HCT116 (cell line): ENCODE data around the gene PXMP4. TPM values are rescaled to one million over a fixed set of nuclear protein-coding genes. Genes with fewer than 3 reads are reported as not detected.
"Not testable (repeated sequence)": the region's sequence is repeated elsewhere in the genome, so short reads cannot be mapped to it uniquely, and the experiment has no call there.

Experiments used
- ATAC-seq: fragments of 200-7000 bp; cut with Tn5 transposase; 2 replicates; pipeline ENCODE4 v1.9.1; 2020; ENCODE audit warnings: mild to moderate bottlenecking, moderate library complexity
- BruUV-seq: library from RNA; stranded (reverse); fragments of 400-500 nt; replicated peaks from 2 replicates; lab custom pipeline; 2021; lab: Mats Ljungman, UMichigan
- CTCF ChIA-PET: fragments of 300-600 bp; sonication (Branson Sonifier 250); formaldehyde crosslinking; loops from one replicate; lab custom pipeline; 2021; ENCODE audit warnings: antibody characterized with exemption; lab: Charles Lee
- POLR2A ChIA-PET: fragments of 300-600, 350-600 bp; sonication (Branson Sonifier 250); formaldehyde crosslinking; loops from one replicate; lab custom pipeline; 2021; ENCODE audit warnings: antibody characterized with exemption; lab: Charles Lee
- RAD21 ChIA-PET, 2 experiments: fragments of 300-600 bp; sonication (Branson Sonifier 250); formaldehyde crosslinking; loops; one replicate each; lab custom pipeline; 2023; ENCODE audit warnings: low total read pairs in 2 of 2; ENCODE audit not compliant: uncharacterized antibody in 2 of 2, unreplicated experiment in 2 of 2, low non-redundant PET in 1 of 2; lab: Charles Lee
- DNase-seq: peaks from one replicate; pipeline ENCODE4 v3.0.0-alpha.2; 2010; ENCODE audit warnings: low read depth, low spot score
- H2AFZ ChIP-seq: fragments of 200-600 bp; shearing (Covaris generic), sonication (generic); 2 replicates; pipeline ENCODE4 v1.6.1; 2017; ENCODE audit warnings: low read depth, mixed run types, mixed read lengths, antibody characterized with exemption, low read length; ENCODE audit not compliant: poor library complexity, severe bottlenecking
- H3K27ac ChIP-seq: 2 replicates; pipeline ENCODE4 v1.5.1; 2012; ENCODE audit warnings: low read depth, low read length
- H3K27me3 ChIP-seq: fragments of 200-600 bp; sonication (generic); 2 replicates; pipeline ENCODE4 v1.6.1; 2016; ENCODE audit warnings: mixed run types, low read length, mixed read lengths; ENCODE audit not compliant: insufficient read depth
- H3K36me3 ChIP-seq, 2 experiments: fragments of 200-500 bp in 1 of 2; fragments of 200-600 bp in 1 of 2; sonication (Bioruptor generic) in 1 of 2; sonication (generic) in 1 of 2; 2 replicates each; pipeline versions ENCODE4 v1.5.1 to v1.6.1; 2014 to 2016; ENCODE audit warnings: low read length in 2 of 2, inconsistent platforms in 1 of 2, mixed read lengths in 1 of 2, mixed run types in 1 of 2; ENCODE audit not compliant: insufficient read depth in 2 of 2, control insufficient read depth in 1 of 2
- H3K4me1 ChIP-seq, 2 experiments: fragments of 200-600 bp in 1 of 2; sonication (generic) in 1 of 2; 2 replicates each; pipeline versions ENCODE4 v1.5.1 to v1.6.1; 2012 to 2017; ENCODE audit warnings: low read length in 2 of 2, inconsistent platforms in 1 of 2, mild to moderate bottlenecking in 1 of 2, mixed read lengths in 1 of 2, mixed run types in 1 of 2, moderate library complexity in 1 of 2; ENCODE audit not compliant: insufficient read depth in 2 of 2, control insufficient read depth in 1 of 2
- H3K4me2 ChIP-seq: fragments of 200-600 bp; sonication (generic); 2 replicates; pipeline ENCODE4 v1.6.1; 2017; ENCODE audit warnings: mixed run types, low read length, mixed read lengths
- H3K4me3 ChIP-seq, 2 experiments: fragments of 200-600 bp in 1 of 2; sonication (generic) in 1 of 2; replicated peaks in 1 of 2; 2 replicates each; pipeline ENCODE4 v1.5.1; 2011 to 2016; ENCODE audit warnings: low read length in 2 of 2, control low read depth in 1 of 2, low read depth in 1 of 2, mild to moderate bottlenecking in 1 of 2, mixed read lengths in 1 of 2, mixed run types in 1 of 2
- H3K79me2 ChIP-seq: fragments of 200-600 bp; sonication (generic); 2 replicates; pipeline ENCODE4 v1.6.1; 2017; ENCODE audit warnings: mild to moderate bottlenecking, mixed run types, low read length, moderate library complexity, mixed read lengths; ENCODE audit not compliant: insufficient read depth
- H3K9ac ChIP-seq: fragments of 200-600 bp; sonication (generic); 2 replicates; pipeline ENCODE4 v1.6.1; 2016; ENCODE audit warnings: low read length, mixed read lengths
- H3K9me2 ChIP-seq: fragments of 200-600 bp; sonication (generic), shearing (Covaris generic); 2 replicates; pipeline ENCODE4 v1.6.1; 2017; ENCODE audit warnings: mixed run types, mild to moderate bottlenecking, moderate library complexity; ENCODE audit not compliant: insufficient read depth
- H3K9me3 ChIP-seq, 2 experiments: fragments of 200-500 bp in 1 of 2; fragments of 200-600 bp in 1 of 2; sonication (Bioruptor generic) in 1 of 2; sonication (generic) in 1 of 2; 2 replicates each; pipeline ENCODE4 v1.6.1; 2014 to 2017; ENCODE audit warnings: low read length in 2 of 2, mixed read lengths in 2 of 2, inconsistent platforms in 1 of 2, low read depth in 1 of 2, mild to moderate bottlenecking in 1 of 2, mixed run types in 1 of 2, moderate library complexity in 1 of 2; ENCODE audit not compliant: control insufficient read depth in 1 of 2, insufficient read depth in 1 of 2
- H4K20me1 ChIP-seq: fragments of 200-600 bp; sonication (generic), shearing (Covaris generic); 2 replicates; pipeline ENCODE4 v1.6.1; 2017; ENCODE audit warnings: mixed run types, mild to moderate bottlenecking, moderate library complexity; ENCODE audit not compliant: insufficient read depth
- EGR1 ChIP-seq: IDR thresholded peaks from 2 replicates; pipeline ENCODE4 v1.6.1; 2012; ENCODE audit warnings: low read depth
- ELF1 ChIP-seq: IDR thresholded peaks from 2 replicates; pipeline ENCODE4 v1.6.1; 2012; ENCODE audit warnings: low read depth, borderline replicate concordance
- JUND ChIP-seq: IDR thresholded peaks from 2 replicates; pipeline ENCODE4 v1.6.1; 2012
- POLR2A ChIP-seq: IDR thresholded peaks from 2 replicates; pipeline ENCODE4 v1.7.0; 2011; ENCODE audit warnings: borderline replicate concordance; ENCODE audit not compliant: insufficient read depth, insufficient read length; ENCODE audit errors: extremely low read depth
- POLR2AphosphoS5 ChIP-seq: IDR thresholded peaks from 2 replicates; pipeline ENCODE4 v1.6.1; 2011; ENCODE audit warnings: mild to moderate bottlenecking, low read depth, low read length, moderate library complexity
- RAD21 ChIP-seq: IDR thresholded peaks from 2 replicates; pipeline ENCODE4 v1.6.1; 2012; ENCODE audit warnings: low read depth, mild to moderate bottlenecking
- SP1 ChIP-seq: IDR thresholded peaks from 2 replicates; pipeline ENCODE4 v1.6.1; 2012; ENCODE audit warnings: low read depth
- TCF7L2 ChIP-seq: IDR thresholded peaks from 2 replicates; pipeline ENCODE4 v1.7.0; 2011; ENCODE audit warnings: borderline replicate concordance, inconsistent platforms; ENCODE audit not compliant: insufficient read depth, insufficient read length; ENCODE audit errors: extremely low read depth
- YY1 ChIP-seq: IDR thresholded peaks from 2 replicates; pipeline ENCODE4 v1.6.1; 2011; ENCODE audit warnings: low read length, low read depth, moderate library complexity, mild to moderate bottlenecking; ENCODE audit not compliant: insufficient replicate concordance; ENCODE audit errors: extremely low read depth
- intact Hi-C: fragments of 100-400 bp; cut with micrococcal nuclease; formaldehyde crosslinking; loops from 2 replicates; pipeline ENCODE4 v1.10.0; 2022
- total RNA-seq: library from RNA; stranded (reverse); gene quantifications from one replicate; pipeline ENCODE4 v1.2.1, GENCODE V29; 2021; ENCODE audit not compliant: unreplicated experiment
- TF ChIP-seq, protein P1 (sequence below): IDR thresholded peaks from 2 replicates; pipeline ENCODE4 v1.6.1; 2011; ENCODE audit warnings: mild to moderate bottlenecking, low read length, moderate library complexity; ENCODE audit not compliant: insufficient replicate concordance; ENCODE audit errors: extremely low read depth
- TF ChIP-seq, protein P2 (sequence below): IDR thresholded peaks from 2 replicates; pipeline ENCODE4 v1.6.1; 2012; ENCODE audit warnings: low read depth
- TF ChIP-seq, protein P3 (sequence below): IDR thresholded peaks from 2 replicates; pipeline ENCODE4 v1.6.1; 2012

The PXMP4 gene
- total RNA-seq, 1 experiment from 2014 or later, result 9.6 TPM

DNA sequence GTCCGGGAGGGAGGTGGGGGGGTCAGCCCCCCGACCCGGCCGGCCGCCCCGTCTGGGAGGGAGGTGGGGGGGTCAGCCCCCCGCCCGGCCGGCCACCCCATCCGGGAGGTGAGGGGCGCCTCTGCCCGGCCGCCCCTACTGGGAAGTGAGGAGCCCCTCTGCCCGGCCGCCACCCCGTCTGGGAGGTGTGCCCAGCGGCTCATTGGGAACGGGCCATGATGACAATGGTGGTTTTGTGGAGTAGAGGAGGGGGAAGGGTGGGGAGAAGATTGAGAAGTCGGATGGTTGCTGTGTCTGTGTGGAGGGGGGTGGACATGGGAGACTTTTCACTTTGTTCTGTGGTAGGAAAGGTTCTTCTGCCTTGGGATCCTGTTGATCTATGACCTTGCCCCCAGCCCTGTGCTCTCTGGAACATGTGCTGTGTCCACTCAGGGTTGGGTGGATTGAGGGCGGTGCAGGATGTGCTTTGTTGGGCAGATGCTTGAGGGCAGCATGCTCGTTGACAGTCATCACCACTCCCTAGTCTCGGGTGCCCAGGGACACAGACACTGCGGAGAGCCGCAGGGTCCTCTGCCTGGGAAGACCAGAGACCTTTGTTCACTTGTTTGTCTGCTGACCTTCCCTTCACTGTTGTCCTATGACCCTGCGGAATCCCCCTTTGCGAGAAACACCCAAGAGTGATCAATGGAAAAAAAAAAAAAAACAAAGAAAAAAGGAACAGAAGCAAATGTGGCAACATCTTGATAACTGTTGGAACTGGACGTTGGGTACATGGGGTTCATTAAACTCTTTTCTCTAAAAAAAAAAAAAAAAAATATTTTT lies 18.3 kb downstream of the PXMP4 start:
- Histone ChIP-seq H3K36me3 (no peaks in the 10 kb centered on the region), H3K79me2 (no peaks in the 10 kb centered on the region), H3K27me3 (no peaks in the 10 kb centered on the region), H3K9ac (no peak overlapping the region), H3K9me3 (no peaks in the 10 kb centered on the region), H3K9me2 (no peaks in the 10 kb centered on the region), H4K20me1 (no peaks in the 10 kb centered on the region), H3K4me3 (no peak overlapping the region), H3K27ac (no peak overlapping the region), H3K4me2 (no peak overlapping the region), H2AFZ (no peak overlapping the region), H3K4me1 (peaks cover 0 to 6% of the 10 kb centered on the region in 2 experiments; a peak in 3 of 4 replicates)
- TF ChIP-seq POLR2AphosphoS5, result no peak
- no peak for TF ChIP-seq YY1
- TF ChIP-seq RAD21, result no peak
- no peak for TF ChIP-seq EGR1
- TF ChIP-seq, protein P1, sequence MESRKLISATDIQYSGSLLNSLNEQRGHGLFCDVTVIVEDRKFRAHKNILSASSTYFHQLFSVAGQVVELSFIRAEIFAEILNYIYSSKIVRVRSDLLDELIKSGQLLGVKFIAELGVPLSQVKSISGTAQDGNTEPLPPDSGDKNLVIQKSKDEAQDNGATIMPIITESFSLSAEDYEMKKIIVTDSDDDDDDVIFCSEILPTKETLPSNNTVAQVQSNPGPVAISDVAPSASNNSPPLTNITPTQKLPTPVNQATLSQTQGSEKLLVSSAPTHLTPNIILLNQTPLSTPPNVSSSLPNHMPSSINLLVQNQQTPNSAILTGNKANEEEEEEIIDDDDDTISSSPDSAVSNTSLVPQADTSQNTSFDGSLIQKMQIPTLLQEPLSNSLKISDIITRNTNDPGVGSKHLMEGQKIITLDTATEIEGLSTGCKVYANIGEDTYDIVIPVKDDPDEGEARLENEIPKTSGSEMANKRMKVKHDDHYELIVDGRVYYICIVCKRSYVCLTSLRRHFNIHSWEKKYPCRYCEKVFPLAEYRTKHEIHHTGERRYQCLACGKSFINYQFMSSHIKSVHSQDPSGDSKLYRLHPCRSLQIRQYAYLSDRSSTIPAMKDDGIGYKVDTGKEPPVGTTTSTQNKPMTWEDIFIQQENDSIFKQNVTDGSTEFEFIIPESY, result no peak
- no peak for TF ChIP-seq JUND
- TF ChIP-seq SP1, result no peak
- TF ChIP-seq TCF7L2, result no peak
- TF ChIP-seq, protein P2, sequence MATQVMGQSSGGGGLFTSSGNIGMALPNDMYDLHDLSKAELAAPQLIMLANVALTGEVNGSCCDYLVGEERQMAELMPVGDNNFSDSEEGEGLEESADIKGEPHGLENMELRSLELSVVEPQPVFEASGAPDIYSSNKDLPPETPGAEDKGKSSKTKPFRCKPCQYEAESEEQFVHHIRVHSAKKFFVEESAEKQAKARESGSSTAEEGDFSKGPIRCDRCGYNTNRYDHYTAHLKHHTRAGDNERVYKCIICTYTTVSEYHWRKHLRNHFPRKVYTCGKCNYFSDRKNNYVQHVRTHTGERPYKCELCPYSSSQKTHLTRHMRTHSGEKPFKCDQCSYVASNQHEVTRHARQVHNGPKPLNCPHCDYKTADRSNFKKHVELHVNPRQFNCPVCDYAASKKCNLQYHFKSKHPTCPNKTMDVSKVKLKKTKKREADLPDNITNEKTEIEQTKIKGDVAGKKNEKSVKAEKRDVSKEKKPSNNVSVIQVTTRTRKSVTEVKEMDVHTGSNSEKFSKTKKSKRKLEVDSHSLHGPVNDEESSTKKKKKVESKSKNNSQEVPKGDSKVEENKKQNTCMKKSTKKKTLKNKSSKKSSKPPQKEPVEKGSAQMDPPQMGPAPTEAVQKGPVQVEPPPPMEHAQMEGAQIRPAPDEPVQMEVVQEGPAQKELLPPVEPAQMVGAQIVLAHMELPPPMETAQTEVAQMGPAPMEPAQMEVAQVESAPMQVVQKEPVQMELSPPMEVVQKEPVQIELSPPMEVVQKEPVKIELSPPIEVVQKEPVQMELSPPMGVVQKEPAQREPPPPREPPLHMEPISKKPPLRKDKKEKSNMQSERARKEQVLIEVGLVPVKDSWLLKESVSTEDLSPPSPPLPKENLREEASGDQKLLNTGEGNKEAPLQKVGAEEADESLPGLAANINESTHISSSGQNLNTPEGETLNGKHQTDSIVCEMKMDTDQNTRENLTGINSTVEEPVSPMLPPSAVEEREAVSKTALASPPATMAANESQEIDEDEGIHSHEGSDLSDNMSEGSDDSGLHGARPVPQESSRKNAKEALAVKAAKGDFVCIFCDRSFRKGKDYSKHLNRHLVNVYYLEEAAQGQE, result no peak
- no peak for TF ChIP-seq ELF1
- TF ChIP-seq POLR2A, result no peak
- TF ChIP-seq, protein P3, sequence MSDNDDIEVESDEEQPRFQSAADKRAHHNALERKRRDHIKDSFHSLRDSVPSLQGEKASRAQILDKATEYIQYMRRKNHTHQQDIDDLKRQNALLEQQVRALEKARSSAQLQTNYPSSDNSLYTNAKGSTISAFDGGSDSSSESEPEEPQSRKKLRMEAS, result no peak
- no TSS peak for BruUV-seq
- ChIA-PET POLR2A (no interaction called here), RAD21 (no interaction called here), CTCF (no interaction called here)
- ATAC-seq, result no peak
- intact Hi-C loops, result no loop called here
- DNase-seq, result no peak

DNA sequence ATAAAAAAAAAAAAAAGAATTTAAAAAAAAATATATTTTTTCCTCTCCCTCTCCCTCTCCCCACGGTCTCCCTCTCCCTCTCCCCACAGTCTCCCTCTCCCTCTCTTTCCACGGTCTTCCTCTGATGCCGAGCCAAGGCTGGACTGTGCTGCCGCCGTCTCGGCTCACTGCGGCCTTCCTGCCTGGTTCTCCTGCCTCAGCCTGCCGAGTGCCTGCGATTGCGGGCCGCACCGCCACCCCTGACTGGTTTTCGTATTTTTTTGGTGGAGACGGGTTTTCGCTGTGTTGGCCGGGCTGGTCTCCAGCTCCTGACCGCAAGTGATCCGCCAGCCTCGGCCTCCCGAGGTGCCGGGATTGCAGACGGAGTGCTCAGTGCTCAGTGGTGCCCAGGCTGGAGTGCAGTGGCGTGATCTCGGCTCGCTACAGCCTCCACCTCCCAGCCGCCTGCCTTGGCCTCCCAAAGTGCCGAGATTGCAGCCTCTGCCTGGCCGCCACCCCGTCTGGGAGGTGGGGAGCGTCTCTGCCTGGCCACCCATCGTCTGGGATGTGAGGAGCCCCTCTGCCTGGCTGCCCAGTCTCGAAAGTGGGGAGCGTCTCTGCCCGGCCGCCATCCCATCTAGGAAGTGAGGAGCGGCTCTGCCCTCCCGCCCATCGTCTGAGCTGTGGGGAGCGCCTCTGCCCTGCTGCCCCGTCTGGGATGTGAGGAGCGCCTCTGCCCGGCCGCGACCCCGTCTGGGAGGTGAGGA lies 19.2 kb downstream of the PXMP4 start:
- H3K36me3 ChIP-seq, ATAC-seq, POLR2A ChIA-PET, H3K9me3 ChIP-seq, H3K4me3 ChIP-seq, H3K27me3 ChIP-seq, H3K4me1 ChIP-seq, RAD21 ChIA-PET, DNase-seq, H3K9me2 ChIP-seq, H3K9ac ChIP-seq, H3K4me2 ChIP-seq, CTCF ChIA-PET, H3K27ac ChIP-seq, H3K79me2 ChIP-seq, H2AFZ ChIP-seq, H4K20me1 ChIP-seq, BruUV-seq, intact Hi-C loops: not testable (repeated sequence)
